Stimulated activated CD4-positive, alpha-beta T cell treated with anti-CD3 and anti-CD28 coated beads, TNF-alpha, amount 100 ng/mL, for 1 hour (primary cell): Measurements from ENCODE around the gene MCCC2.
"Not testable (repeated sequence)": the region's sequence is repeated elsewhere in the genome, so short reads cannot be mapped to it uniquely, and the experiment has no call there.

Source experiments
- DNase-seq, 3 donors: peaks; one replicate each; pipeline ENCODE4 v3.0.0-alpha.2; 2020; ENCODE audit warnings: low read depth in 3 of 3, low spot score in 1 of 3

The MCCC2 gene

DNA sequence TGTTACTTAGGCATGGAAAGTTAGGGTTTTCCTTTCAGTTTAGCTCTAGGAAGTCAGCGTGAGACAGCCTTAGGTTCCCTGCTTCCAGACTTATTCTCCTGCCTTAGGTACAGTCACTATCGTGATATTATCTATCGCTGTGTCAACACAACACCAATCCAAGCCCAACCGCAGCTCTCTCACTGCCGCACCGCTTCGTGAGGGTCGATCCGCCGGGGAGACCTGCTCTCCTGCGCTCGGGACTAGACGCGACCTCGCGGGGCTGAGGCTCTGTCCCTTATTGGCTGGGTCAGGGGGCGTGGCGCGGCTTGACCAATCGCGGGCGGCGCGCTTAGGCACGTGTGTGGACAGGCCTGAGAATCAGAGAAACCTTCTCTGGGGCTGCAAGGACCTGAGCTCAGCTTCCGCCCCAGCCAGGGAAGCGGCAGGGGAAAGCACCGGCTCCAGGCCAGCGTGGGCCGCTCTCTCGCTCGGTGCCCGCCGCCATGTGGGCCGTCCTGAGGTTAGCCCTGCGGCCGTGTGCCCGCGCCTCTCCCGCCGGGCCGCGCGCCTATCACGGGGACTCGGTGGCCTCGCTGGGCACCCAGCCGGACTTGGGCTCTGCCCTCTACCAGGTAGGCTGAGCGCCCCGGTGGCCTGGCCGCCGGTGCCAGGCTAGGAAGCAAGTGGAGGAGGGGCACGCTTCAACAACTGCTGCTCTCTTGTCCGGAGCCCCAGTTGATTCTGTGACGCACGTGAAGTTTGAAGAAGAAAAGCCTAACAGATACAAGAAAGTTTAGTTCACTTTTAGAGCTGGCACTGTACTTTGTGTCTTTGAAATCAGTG lies at the start of gene MCCC2:
TSS of gene MCCC2 (plus strand) at position 400 of the 825 bp plus-strand sequence. CDS start at position 486, 86 bp downstream.
- DNase-seq = peak; percentile 86 to 92 (median 90)

DNA sequence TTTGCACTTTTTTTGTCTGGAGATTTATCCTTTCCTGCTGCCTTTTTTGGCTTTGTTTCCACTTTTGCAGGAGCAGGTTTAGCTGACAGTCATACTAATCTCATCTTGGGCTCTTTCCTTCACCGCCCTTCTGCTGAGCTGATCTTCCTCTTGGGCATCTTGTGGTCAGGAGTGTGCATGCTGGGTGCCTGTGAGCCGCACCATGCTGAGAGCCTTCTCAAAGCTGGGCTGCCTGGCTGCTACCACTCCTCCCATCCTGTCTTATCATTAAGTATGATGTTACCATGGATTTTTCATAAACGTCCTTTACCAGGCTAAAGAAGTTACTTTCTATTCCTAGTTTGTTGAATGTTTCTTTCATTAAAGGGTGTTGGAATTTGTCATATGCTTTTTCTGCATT lies 49.5 kb upstream of the MCCC2 start:
- no peak for DNase-seq

DNA sequence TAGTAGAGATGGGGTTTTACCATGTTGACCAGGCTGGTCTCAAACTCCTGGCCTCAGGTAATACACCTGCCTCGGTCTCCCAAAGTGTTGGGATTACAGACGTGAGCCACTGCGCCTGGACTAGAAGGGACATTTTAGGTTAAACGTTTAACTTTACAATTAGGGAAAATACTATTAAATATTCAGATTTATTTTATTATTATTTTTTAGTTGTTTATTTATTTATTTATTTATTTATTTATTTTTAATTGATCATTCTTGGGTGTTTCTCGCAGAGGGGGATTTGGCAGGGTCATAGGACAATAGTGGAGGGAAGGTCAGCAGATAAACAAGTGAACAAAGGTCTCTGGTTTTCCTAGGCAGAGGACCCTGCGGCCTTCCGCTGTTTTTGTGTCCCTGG lies 36.3 kb upstream of the MCCC2 start:
- not testable (repeated sequence) for DNase-seq

DNA sequence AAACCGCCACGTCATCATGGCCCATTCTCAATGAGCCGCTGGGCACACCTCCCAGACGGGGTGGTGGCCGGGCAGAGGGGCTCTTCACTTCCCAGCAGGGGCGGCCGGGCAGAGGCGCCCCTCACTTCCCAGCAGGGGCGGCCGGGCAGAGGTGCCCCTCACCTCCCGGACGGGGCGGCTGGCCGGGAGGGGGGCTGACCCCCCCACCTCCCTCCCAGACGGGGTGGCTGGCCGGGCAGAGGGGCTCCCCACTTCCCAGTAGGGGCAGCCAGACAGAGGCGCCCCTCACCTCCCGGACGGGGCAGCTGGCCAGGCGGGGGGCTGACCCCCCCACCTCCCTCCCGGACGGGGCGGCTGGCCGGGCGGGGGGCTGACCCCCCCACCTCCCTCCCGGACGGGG lies 35.6 kb upstream of the MCCC2 start:
- DNase-seq = not testable (repeated sequence)

DNA sequence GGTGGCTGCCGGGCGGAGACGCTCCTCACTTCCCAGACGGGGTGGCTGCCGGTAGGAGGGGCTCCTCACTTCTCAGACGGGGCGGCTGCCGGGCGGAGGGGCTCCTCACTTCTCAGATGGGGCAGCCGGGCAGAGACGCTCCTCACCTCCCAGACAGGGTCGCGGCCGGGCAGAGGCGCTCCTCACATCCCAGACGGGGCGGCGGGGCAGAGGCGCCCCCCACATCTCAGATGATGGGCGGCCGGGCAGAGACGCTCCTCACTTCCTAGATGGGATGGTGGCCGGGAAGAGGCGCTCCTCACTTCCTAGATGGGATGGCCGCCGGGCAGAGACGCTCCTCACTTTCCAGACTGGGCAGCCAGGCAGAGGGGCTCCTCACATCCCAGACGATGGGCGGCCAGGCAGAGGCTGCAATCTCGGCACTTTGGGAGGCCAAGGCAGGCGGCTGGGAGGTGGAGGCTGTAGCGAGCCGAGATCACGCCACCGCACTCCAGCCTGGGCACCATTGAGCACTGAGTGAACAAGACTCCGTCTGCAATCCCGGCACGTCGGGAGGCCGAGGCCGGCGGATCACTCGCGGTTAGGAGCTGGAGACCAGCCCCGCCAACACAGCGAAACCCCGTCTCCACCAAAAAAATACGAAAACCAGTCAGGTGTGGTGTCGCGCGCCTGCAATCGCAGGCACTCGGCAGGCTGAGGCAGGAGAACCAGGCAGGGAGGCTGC lies 35.0 kb upstream of the MCCC2 start:
- not testable (repeated sequence) for DNase-seq

DNA sequence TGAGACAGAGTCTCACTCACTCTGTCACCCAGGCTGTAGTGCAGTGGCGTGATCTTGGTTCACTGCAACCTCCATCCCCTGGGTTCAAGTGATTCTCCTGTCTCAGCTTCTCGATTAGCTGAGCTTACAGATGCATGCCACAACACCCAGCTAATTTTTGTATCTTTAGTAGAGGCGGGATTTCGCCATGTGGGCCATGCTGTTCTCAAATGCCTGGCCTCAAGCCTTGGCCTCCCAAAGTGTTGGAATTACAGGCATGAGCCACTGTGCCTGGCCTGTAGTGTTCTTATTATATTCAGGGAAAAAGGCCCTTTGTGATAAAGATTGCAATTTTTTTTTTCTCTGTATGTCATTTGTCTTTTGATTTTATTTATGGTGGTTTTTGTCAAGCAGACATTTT lies 24.0 kb upstream of the MCCC2 start:
- no peak for DNase-seq

DNA sequence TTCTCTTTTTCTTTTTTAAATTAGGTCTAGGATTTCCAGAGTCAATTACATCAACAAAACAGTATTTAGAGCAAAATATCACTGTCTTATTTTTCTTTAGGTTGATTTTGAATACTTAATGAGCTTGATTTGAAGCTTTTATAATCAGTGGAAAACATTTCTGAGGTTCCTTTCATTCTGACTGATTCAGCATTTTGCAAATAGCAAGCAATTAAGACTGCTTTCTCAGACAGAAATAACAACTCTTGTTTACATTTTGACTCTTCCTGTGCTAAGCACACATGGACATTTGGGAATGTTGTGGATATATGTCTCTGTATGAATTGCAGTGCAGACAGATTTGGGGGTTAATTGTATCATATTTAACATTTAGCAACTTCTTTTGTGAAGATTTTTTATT lies 22.2 kb upstream of the MCCC2 start:
- DNase-seq = no peak

DNA sequence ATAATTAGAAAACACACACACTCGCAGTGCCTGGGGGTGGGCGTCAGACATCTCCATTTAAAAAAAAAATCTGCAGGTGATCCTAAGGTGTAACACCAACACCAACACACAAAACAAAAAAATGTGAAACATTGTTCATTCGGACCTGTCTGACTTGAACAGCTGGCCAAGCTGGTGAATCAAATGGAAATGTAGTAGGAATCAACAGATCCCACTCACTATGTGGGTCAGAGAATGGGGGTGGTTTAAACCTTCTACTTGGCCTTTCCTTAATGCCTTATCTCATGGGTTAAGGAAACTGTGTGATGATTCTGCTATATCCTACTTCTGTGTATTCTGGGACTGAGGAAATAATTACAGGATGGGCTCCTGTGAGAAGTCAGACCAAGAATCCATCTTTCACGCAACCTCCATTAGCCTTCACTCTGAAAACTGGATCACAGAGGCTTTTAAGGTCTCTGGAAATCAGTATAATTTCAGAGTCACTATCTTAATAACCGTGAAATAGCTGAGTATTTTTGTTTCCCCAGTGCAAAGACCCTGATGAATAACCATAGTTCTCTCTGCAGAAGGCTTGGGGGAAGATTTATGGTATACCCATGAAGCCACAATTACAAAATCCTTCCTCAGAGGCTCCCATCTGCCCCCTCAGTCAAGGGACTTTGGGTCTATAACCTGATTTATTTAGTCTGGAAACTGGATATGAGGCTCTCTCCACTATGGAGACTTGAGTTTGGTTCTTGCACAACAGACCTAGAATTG lies 17.2 kb upstream of the MCCC2 start:
- DNase-seq = no peak

DNA sequence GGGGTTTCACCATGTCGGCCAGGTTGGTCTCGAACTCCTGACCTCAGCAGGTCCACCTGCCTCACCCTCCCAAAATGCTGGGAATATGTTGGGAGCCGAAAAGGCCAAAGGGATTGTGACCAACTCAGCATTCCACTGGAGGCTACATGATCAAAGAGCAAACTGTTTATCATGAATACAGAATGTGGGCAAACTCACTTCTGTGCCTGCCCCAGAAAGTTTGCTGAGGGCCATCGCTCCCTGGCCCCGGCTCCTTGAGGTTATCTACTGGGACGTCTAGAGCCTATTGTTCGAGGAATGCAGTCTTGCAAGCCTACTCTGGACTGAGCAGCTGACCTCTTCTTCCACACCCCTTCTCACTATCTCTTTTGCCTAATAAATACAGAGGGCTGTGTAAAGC lies 15.3 kb upstream of the MCCC2 start:
- not testable (repeated sequence) for DNase-seq

DNA sequence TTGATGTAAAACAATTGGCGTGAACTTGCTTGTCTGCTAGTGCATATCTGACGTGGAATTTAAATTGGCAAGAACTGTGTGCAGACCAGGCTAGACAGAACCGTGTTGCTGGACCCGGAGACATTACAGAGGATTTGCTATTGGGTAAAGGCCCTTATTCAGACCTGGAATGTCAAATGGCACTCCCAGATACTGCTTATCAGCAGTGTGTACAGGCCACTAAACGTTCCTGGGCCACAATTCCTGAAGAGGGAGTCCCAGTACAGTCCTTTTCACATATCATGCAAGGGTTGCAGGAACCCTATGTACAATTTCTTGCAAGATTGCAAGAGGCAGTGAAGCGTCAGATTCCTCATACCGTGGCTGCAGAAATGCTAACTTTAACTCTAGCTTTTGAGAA lies 13.5 kb upstream of the MCCC2 start:
- DNase-seq = no peak

DNA sequence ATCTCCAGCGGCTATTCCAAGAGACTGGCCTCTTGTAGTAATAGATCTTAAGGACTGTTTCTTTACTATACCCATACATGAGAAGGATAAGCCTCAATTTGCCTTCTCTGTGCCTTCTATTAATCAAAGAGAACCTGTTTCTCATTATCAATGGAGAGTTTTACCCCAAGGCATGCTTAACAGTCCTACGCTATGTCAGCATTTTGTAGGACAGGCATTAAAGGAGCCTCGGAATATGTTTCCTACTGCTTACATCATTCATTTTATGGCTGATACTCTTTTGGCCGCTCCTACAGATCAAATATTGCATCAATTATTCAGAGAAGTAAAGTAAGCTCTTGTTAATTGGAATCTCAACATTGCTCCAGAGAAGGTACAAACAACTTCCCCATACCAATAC lies 11.6 kb upstream of the MCCC2 start:
- DNase-seq = not testable (repeated sequence)

DNA sequence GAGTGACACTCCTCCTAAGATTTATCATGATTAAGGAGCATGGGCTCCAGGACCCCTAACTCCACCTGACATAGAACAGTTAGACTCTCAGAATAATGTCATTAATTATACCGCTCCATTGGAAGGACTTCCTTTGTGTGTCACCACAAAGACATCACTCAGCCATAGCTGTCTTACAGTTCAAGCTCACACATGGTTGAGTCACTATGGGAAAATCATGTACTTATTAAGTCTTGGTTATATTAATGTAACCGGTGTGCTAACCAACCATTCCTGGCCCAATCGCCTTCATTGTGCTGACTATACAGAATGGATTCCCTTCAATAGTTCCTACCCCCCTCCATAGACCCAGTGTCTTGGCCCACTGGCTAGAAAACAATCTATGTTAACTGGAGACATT lies 10.9 kb upstream of the MCCC2 start:
- no peak for DNase-seq

DNA sequence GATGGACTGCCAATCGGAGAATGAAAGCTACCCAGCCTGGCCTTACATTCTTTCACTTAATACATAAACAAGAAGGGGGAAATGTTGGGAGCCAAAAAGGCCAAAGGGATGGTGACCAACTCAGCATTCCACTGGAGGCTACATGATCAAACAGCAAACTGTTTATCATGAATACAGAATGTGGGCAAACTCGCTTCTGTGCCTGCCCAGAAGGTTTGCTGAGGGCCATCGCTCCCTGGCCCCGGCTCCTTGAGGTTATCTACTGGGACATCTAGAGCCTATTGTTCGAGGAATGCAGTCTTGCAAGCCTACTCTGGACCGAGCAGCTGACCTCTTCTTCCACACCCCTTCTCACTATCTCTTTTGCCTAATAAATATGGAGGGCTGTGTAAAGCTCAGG lies 9.3 kb upstream of the MCCC2 start:
- not testable (repeated sequence) for DNase-seq

DNA sequence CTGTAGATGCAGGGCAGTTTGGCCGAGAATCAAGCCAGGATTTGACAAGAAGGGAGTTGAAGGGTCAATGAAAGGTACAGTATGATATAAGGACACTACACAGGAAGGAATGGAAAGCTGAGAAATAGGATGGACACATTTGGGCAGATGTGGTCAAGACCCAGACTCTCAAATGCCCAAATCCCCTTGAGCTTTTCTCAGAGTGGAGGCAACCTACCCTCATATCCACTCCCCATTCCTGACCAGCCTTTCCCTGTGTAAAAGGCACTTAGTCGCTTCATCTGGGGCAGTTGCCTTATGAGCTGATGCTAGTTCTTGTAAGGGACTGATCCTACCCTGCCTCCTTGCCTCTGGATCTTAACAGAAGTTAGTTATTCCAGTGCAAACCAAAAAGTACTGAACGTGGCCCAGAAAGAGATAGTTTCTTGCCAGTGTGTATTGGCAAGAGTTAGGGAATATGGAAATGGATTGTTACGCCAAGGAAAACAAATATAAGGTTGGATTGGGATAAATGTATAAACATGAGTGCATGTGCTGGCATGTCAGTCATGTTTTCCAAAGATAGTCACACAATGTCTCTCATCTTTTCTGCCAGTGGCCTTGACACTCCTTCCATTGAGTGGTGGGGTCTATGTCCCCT lies 4.1 kb upstream of the MCCC2 start:
- DNase-seq = no peak

DNA sequence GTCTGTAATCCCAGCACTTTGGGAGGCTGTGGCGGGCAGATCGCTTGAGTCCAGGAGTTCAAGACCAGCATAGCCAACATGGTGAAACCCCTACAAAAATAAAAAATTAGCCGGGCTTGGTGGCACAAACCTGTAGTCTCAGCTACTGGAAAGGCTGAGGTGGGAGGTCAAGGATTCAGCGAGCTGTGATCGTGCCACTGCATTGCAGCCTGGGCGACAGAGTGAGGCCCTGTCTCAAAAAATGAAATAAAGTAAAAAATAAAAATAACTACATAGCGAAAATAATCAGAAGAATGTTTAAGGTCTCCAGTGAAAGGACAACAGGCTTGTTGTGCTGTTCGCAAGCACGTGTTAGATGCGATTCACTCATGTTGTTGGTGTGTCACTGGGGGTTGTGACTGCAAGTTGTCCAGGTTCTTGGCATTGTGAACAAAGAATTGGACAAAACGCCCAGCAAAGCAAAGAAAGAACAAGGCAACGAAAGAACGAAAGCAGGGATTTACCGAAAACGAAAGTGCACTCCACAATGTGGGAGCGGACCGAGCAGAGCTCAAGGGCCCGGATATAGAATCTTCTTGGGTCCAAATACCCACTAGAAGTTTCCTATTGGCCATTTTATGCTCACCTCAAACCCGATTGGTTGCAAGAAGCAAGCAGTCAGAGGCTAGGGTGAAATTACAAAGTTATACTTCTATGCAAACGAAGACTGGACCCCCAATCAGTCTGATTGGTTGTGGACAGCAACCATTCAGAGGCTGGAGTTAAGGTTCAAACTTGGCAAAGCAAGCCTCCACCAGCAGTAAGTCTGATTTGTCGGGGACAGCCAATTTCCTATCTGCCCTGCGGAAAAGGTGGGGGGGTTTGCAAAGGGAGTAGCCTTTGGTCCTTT lies 844 bp upstream of the MCCC2 start:
- no peak for DNase-seq

DNA sequence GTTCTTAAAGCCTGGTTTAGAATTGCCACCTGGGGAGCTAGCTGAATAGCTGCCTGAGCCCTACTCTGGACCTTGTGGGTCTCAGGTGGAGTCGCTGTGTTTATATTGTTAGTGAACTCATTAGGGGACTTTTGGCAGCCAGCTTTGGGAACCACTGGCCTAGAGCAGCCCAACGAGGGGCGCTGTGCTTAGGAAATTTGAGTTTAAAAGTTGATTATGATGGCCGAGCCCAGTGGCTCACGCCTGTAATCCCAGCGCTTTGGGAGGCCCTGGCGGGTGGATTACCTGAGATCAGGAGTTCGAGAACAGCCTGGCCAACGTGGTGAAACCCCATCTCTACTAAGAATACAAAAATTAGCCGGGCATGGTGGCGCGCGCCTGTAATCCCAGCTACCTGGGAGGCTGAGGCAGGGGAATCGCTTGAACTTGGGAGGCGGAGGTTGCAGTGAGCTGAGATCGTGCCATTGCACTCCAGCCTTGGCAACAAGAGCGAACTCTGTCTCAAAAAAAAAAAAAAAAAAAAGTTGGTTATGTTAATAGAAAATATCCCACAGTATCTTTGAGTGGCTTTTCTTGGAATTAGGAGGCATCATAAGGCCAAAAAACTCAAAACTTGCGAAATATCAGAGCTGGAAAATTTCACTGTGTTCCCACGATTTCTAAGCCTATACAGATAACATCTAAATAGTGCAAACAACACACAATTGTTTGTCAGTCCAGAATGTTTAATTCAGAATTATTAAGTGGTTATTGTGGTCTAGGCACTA lies 809 bp downstream of the MCCC2 start:
- no peak for DNase-seq

DNA sequence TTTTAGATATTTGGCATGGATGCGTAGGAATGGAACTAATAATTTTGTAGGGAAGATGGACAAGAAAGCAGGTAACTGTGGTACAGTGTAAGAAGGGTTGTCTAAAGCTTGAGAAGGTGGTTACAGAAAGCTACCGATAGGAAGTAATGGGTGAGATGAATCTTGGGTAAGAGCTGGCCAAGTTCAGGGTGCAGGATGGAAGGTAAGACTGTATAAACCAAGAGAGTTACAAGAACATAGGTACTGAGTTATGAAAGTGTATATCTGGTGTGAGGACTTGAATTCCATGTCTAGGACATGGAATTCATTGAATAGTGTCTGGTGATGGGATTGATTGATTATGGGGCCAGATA lies 1.4 kb downstream of the MCCC2 start:
- no peak for DNase-seq

DNA sequence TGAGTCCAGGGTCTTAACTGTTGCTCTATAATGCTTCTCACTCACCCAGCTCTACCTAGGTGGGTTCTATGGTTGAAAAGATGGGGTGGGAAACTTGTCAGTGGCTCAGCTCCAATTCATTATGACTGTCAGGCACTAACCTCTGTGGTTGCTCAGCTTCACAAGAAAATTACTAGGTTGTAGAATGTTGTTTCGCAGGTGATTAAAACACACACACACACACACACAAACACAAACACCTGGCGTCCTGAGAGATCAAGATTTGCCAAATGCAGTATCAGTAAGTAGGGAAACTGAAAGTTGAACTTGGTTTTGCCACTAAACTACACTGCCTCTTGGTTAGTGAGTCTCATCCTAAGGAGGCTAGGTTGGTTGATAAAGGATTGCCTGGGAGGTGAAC lies 2.8 kb downstream of the MCCC2 start:
- DNase-seq = no peak

DNA sequence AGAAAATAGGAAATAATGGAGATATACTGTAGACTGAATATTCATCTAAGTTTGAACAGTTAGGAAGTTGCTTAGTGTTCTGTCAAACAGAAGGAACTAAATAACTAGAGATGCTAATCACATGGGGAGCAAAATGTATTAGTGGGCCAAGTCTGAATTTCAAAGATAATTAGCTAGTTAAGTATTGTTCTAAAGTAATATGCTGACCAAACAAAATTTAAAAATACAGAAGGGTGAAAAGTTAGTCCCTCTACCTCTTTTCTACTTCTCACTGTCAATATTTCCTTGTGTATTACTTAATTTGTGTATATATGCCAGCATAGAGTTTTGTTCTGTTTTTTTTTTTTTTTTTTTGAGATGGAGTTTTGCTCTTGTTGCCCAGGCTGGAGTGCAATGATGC lies 4.0 kb downstream of the MCCC2 start:
- DNase-seq = no peak

DNA sequence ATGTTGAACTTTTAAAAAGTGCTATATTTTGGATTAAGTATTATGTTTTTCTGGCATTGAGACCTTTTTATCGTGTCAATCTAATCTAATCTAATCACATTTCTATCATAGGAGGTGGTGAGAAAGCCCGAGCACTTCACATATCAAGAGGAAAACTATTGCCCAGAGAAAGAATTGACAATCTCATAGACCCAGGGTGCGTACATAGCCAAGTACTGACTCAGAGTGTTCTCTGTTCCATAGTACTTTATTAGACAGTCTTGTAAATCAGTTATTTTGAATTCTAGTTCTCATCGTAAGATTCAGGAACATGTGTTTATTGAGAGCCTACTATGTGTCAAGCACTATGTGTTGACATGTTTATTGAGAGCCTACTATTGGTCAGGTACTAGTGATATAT lies 9.0 kb downstream of the MCCC2 start:
- DNase-seq = no peak
